ENCODE results near the gene TMEM109. TPM values are rescaled to one million over a fixed set of nuclear protein-coding genes. Genes with fewer than 3 reads are reported as not detected.

Gene TMEM109, protein sequence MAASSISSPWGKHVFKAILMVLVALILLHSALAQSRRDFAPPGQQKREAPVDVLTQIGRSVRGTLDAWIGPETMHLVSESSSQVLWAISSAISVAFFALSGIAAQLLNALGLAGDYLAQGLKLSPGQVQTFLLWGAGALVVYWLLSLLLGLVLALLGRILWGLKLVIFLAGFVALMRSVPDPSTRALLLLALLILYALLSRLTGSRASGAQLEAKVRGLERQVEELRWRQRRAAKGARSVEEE
- 10 to 100 TPM; 86.2 to 91.3 (median 86.6) TPM for polyA plus RNA-seq (ENCODE audit: insufficient read length in 3 of 3)

DNA sequence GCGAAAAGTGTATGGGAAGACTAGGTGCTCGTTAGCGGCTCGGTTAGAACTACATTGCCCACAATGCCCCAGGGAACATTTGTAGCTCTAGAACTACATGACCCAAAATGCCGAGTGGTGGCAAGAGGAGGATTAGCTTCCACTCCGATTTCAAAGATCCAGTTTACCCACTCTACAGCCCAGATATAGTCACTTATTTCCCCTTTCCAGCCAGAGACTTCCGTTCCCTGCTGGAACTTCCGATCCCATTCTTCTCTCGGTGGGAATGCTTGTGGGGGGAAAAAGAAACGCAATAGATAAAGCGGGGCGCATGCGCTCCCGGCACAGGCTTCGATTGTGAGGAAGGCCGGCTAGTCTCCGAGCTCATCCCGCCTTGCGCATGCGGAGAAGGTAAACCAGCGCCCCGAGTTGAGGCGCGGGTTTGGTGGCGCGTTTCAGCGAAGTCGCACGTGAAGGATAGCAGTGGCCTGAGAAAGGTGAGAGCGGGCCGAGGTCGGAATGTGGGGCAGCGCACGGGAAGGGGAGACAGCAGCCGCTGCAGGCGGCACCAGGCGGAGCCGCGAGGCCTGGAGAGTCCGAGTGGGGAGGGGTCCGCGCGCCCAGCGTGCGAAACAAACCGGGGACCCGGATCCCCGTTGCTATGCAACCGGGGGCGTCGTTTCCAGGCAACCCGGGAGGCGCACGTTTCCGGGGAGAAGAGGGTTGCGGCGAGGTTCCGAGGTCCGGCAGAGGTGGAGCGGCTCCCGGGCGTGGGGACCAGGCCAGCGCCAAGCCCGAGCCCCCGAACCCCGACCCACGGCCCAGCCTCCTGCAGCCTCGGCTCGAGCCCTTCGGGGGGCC lies at the start of gene TMEM109:
Gene TMEM109 (plus strand): TSS at position 366 of the 840 bp plus-strand sequence. CDS start 5,536 bp downstream, outside the sequence.
- peak; percentile 87 for DNase-seq (ENCODE audit: low read depth in 3 of 3, low spot score in 2 of 3)

DNA sequence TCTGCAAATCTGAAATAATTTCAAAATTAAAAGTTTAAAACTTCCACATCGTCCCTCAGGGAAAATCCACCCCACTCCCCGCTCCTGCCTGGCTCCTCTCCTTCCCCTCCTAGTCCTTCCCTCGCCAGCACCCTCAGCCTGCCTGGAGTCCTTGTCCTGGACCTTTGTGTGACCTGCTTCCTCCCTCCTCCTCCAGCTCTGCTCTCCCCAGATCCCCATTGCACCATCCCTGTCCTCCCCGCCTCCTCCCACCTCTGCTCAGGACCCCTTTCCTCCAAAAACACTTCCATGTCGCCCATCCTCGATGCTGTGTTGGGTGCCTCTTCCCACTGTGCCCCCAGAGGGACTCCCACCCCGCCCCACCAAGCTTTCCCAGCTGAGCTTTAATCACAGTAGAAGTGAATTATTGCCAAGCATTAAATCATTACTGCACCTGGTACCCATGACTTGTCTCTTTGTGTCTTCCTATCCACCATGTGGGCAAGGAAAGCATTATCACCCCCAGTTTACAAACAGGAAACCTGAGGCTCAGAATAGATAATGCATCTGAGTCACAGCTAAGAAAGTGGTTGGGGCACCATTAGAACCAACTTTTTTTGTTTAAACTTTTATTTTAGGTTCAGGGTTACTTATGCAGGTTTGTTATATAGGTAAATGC lies 49.0 kb upstream of the TMEM109 start:
- no peak for DNase-seq (ENCODE audit: low read depth in 3 of 3, low spot score in 2 of 3)

DNA sequence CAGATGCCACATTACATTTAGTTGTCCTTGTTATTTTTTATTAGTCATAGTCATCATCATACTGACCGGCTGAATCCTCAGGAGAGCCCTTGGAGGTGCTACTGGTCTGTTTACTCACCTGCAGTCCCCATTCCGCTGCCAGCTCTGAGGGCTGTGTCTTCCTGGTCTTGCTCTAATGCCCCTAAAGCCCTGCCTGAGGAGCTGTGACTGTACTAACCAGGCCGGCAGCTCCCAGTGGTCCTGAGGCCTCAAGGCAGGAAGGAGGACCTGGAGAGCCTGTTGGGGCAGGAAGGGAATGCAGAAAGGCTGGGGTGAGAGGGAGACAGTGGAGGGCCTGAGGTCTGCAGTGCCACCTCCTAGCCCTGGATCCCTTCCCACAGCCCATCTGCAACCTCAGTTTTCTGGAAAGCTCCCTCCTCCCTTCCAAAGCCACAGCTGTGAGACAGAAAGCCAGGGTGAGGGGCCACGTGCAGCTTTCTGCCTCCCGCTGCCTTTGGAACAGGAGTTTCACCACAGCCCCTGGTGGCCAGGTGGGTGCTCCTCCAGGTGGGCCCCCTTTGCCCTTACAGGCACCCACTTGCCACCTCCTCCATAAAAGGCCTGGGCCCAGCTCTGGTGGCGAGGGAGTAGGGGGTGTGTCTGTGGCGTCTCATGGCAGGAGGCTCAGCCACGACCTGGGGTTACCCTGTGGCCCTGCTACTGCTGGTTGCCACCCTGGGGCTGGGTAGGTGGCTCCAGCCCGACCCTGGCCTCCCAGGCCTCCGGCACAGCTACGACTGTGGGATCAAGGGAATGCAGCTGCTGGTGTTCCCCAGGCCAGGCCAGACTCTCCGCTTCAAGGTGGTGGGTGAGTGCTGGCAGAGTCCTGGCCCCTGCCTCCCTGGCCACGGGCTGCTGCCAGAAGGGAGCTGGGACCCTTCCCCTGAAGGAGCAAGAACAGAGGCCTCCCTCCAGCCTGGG lies 46.8 kb upstream of the TMEM109 start, which contains the start of gene ZP1:
Gene ZP1 (plus strand): TSS at position 632 of the 960 bp plus-strand sequence. CDS start 20 bp downstream, at position 652.
- no peak for DNase-seq (ENCODE audit: low read depth in 3 of 3, low spot score in 2 of 3)

DNA sequence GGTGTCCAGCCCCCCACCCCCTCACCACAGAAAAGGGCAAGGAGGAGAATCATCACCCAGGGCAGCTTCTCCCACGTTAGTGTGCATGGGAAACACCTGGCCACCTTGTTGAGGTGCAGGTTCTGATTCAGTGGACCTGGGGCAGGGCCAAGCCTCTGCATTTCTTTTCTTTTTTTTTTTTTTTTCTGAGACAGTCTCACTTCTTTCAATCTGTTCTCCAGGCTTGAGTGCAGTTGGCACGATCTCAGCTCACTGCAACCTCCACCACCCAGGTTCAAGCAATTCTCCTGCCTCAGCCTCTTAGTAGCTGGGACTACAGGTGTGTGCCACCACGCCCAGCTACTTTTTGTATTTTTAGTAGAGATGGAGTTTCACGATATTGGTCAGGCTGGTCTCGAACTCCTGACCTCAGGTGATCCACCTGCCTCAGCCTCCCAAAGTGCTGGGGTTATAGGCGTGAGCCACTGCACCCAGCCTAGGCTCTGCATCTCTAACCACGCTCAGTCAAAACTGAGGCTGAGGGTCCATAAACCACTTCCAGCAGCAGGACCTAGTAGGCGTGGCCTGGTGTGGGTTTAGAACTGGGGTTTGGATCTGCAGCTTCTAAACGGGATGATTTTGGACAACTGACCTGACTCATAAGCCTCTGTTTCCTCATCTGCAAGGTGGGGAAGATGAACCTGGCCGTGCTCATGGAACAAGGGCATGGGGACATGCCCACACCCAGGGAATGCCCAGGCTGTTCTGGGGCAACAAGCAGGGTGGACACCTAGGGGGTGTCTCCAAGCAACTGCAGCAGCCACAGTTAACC lies 45.9 kb upstream of the TMEM109 start:
- no peak for DNase-seq (ENCODE audit: low read depth in 3 of 3, low spot score in 2 of 3)

DNA sequence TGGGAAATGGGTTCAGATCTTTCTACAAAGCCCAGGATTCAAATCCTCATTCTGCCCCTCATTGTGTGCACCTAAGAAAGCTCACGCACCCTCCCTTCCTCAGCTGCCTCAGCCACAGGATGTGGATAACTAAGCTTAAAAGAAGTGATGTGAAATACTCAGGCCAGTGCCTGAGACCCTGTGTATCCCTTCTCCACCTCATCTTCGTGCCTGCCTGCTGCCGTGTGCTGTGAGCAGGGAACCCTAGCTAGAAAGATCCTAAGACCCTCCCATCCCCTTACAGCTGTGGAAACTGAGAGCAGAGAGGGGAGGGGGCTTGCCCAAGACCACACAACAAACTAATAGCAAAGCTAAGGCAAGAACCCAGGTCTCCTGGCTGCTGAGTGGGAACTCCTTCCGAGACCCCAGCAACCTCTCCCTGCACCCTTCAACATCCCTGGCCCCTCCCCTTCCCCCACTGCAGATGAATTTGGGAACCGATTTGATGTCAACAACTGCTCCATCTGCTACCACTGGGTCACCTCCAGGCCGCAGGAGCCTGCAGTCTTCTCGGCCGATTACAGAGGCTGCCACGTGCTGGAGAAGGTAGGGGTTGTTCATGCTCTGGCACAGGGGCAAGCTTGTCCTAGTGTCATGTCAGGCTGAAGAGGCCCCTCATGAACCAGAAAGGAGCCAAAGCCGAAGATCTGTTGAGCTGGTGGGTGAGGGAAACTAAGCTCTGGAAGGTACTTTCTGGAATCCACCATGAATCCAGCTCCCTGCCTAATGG lies 45.1 kb upstream of the TMEM109 start:
- DNase-seq (ENCODE audit: low read depth in 3 of 3, low spot score in 2 of 3) = no peak

DNA sequence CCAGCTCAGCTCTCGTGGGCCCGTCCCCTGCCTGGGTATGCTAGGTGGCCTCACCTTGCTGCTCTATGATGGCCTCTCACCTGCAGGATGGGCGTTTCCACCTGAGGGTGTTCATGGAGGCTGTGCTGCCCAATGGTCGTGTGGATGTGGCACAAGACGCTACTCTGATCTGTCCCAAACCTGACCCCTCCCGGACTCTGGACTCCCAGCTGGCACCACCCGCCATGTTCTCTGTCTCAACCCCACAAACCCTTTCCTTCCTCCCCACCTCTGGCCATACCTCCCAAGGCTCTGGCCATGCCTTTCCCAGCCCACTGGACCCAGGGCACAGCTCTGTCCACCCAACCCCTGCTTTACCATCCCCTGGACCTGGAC lies 44.5 kb upstream of the TMEM109 start:
- DNase-seq (ENCODE audit: low read depth in 3 of 3, low spot score in 2 of 3) = no peak

DNA sequence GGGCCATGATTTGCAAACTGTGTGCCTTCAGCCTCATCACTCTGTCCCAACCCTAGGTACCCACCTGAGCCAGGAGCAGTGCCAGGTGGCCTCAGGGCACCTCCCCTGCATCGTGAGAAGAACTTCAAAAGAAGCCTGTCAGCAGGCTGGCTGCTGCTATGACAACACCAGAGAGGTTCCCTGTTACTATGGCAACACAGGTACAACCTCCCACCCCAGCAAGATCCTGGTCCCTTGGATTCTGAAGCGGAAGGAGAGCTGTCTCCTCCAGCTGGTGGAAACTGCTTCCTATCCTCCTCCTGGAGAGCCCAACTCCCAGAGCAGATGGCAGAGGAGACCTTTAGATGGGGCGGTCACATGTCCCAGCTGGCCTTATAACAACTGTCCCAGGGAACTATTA lies 43.7 kb upstream of the TMEM109 start:
- no peak for DNase-seq (ENCODE audit: low read depth in 3 of 3, low spot score in 2 of 3)

DNA sequence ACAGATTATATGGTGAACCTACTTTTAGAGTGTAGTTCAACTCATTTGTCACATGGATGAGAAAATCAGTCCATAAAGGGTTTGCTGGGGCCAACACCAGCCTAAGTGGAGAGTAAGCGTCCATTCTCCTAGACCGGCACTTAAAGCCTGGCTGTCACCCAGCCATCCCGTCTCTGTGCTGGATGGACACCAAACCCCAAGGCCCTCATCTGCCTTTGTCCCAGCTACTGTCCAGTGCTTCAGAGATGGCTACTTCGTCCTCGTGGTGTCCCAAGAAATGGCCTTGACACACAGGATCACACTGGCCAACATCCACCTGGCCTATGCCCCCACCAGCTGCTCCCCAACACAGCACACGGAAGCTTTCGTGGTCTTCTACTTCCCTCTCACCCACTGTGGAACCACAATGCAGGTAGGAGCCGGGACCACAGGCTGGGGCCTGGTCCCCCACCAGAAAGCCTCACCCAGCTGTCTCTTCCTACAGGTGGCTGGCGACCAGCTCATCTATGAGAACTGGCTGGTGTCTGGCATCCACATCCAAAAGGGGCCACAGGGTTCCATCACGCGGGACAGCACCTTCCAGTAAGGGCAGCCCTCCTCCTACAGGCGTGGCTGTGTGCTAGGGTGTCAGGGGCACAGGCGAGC lies 43.1 kb upstream of the TMEM109 start:
- DNase-seq (ENCODE audit: low read depth in 3 of 3, low spot score in 2 of 3) = no peak

DNA sequence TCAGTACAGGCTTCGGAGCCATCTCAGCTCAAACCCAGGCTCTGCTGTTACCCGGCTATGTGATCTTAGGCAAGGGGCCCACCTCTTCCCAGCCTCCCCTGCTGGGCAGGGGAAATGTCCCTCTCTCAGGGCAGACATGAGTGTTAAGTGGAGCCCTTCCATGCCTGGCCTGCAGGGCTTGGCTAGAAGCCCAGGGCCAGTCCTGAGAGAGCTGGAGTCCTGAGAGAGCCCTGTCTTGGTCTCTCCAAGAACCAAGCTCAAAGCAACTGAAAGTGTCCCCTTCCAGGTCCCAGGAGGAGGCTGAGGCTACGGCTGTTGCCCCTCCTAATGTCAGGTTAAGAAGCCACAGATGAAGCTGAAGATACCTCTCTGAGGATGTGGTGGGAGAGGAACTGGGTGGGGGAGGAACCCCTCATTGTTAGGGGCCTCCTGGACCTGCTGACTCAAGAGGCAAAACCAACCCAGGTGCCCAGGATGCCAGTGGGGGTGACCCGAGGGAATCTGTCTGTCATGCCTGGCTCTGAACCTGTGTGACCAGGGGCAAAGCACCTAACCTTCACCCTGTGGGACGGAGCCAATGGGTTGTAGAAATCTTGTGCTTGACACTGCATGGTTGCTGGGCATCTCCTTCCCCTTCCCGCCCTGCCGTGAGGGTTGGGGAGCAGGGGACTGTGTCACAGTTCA lies 42.4 kb upstream of the TMEM109 start:
- no peak for DNase-seq (ENCODE audit: low read depth in 3 of 3, low spot score in 2 of 3)

DNA sequence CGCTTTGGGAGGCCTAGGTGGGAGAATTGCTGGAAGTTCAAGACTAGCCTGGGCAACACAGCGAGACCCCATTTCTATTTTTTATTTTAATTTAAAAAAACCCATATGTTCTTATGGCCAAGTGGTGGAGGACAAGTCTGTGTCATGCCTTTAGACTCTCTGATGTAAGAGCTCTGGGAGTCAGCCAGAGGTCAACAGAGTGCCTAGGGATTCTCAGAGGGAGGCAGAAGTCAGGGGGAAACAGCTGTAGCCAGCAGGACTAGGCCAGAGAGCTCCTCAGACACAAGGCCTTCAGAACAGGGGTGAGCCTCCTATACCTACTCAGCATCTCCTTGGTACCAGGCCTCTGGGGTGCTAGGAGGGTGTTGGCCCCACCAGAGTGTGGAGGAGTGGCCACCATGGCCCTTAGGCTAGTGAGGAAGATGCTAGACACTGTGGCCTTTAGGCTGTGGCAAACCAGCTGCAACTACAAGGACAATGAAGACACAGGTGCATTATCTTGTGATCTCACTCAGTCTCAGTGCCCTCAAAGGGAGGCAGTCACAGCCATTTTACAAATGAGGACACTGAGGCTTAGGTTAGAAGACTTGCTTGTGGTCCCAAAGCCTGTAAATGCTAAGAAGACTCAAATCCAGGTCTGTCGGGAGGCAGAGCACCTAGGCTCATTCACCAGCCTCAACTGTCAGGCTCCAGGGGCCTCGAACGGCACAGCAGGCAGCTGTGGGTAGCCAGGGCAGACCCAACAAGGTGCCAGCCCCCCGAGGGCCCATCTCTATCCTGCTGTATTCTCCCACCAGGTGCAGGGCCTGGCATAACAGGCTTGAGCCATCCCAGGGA lies 41.6 kb upstream of the TMEM109 start:
- DNase-seq (ENCODE audit: low read depth in 3 of 3, low spot score in 2 of 3) = no peak

DNA sequence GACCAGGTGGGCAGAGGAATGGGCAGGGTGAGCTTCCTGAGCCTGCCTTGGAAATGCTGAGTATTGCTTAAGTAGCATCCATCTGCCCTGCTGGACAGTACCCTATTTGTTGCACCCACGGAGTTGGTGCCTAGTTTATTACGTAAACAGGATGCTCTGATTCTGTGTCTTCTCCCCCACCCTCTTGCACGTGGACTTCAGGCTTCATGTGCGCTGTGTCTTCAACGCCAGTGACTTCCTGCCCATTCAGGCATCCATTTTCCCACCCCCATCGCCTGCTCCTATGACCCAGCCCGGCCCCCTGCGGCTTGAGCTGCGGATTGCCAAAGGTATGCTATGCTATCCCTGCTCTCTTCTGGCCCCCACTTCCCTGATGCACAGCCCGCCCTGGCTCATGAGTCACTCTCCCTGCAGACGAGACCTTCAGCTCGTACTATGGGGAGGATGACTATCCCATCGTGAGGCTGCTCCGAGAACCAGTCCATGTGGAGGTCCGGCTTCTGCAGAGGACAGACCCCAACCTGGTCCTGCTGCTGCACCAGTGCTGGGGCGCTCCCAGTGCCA lies 40.9 kb upstream of the TMEM109 start:
- no peak for DNase-seq (ENCODE audit: low read depth in 3 of 3, low spot score in 2 of 3)

DNA sequence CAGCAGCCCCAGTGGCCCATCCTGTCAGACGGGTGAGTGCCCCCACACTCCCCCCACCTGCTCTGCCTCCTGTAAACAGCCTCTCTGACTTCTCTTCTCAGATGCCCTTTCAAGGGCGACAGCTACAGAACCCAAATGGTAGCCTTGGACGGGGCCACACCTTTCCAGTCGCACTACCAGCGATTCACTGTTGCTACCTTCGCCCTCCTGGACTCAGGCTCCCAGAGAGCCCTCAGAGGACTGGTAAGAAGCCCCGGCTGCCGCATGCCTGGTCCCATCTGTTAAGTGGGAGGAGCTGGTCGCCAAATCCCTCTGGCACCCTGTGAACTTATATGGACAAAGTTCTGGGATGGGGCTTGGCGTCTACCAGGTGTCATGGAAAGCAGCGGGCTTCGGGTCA lies 40.4 kb upstream of the TMEM109 start:
- no peak for DNase-seq (ENCODE audit: low read depth in 3 of 3, low spot score in 2 of 3)

DNA sequence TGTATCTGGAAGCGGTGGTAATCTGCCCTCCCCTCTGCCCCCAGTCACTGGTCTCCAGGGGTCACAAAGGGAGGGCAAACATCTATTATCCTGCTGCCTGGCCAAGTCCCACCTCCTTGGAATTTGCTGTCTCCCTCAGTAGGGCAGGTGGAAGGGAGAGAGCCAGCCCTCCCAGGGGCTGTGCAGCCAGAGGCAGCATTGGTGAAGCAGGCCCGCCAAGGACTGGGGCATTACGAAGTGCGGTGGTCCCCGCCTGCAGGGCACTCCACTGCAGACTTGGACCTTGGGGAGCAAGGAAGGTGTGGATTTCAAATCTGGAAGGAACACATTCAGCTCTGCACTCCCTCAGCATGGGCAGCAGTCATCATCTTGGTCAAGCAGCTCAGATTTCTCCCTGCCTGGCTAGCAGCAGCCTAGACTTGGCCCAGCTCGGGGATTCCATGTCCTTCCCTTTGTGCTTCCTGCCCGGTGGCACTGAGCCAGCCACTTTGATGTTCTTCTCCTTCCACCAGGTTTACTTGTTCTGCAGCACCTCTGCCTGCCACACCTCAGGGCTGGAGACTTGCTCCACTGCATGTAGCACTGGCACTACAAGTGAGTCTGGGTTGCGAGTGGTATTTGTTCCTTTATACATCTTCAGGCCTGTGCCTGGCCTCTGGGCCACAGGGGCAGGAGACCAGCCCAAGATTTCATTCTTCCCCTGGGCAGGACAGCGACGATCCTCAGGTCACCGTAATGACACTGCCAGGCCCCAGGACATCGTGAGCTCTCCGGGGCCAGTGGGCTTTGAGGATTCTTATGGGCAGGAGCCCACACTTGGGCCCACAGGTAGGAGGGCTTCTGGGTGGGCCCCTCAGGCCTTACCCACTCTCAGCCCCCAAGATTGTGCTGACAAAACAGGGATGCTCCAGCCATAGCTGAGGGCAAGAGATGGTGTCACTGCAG lies 39.3 kb upstream of the TMEM109 start:
- no peak for DNase-seq (ENCODE audit: low read depth in 3 of 3, low spot score in 2 of 3)

DNA sequence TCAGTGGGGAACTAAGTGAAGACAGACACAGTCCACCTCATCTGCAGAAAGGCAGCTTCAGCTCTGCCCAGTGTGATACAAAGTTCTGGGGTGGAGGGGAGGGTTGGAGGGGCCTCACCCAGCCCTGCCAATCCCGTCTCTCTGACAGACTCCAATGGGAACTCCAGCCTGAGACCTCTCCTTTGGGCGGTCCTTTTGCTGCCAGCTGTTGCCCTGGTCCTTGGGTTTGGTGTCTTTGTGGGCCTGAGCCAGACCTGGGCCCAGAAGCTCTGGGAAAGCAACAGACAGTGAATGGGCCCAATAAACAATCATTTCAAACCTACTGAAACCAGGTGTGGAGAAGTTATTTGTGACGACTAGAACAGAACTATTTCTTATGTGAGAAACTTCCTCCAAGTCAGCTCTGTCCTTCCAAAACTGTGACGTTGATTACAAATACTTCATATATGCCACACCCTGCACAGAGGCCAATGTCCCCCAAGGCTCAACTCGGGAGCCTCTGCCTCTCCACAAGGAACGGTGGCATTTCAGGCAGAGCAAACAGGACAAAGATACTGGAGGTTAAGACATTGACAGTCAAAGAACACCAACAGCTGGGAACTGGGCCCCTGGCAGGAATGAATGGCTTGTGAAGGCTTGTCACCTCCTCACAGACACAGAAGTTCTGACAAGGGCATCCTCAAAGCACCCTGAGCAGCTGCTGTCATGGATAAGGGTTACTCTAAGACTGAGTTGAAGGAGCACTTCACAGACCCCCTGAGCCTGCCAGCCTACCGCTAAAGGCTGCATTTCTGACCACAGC lies 38.4 kb upstream of the TMEM109 start:
- no peak for DNase-seq (ENCODE audit: low read depth in 3 of 3, low spot score in 2 of 3)

DNA sequence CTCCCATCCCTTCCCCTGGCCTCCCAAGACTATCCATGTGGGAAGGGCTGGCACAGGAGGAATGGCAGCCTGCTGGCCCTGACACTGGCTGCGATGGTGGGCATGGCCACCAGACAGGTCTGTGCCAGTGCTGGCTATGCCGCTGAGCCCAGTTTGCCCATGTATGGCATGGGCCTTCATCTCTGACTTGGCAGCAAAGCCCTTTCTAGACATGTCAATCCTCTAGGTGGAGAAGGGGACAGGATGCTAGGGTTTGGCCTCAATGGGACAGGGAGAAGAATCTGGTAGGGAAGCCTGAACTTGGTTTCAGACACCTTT lies 37.8 kb upstream of the TMEM109 start:
- no peak for DNase-seq (ENCODE audit: low read depth in 3 of 3, low spot score in 2 of 3)
